ENCODE data around the gene SLC16A10. TPM values are rescaled to one million over a fixed set of nuclear protein-coding genes. Genes with fewer than 3 reads are reported as not detected.

The SLC16A10 gene
- total and polyA plus RNA-seq, 2 of the 8 experiments (the other 6 are each of a cell fraction or from before 2014, with no cell fraction given), result 18.6 to 23.2 TPM

DNA sequence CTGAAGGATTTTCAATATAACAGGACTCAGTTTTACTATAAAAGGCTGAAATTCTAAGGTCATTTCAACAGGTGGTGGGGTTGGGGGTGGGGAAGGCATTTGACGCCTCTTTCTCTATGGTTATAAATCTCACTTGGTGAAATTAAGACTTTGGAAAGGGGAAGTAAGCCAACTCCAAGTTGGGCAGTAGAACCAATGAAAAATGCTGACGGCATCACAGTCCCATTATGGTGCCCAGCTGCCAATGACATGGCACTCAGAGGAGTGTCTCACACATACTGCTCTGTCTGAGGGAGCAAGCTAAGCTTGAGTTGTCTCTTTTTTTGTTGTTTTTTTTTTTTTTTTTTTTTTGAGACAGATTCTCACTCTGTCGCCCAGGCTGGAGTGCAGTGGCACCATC, 4.7 kb downstream of the SLC16A10 start:
- Histone ChIP-seq H3K79me1 (ENCODE audit: low read depth, low read length) (no peaks in the 10 kb centered on the region), H4K20me1 (replicated peaks in 1 of 2; ENCODE audit: control insufficient read depth in 1 of 2, insufficient read depth in 2 of 2, low read length in 2 of 2) (no peaks in the 10 kb centered on the region), H2AFZ (ENCODE audit: low read length) (no peak overlapping the region), H2BK12ac (ENCODE audit: low read depth, low read length) (no peak overlapping the region), H3K23ac (ENCODE audit: insufficient read length) (no peak overlapping the region), H3K36me3 (ENCODE audit: control insufficient read depth in 2 of 4, insufficient read depth in 4 of 4, low read length in 3 of 4) (no peaks in the 10 kb centered on the region), H2BK5ac (ENCODE audit: low read depth, low read length) (no peak overlapping the region), H3K23me2 (ENCODE audit: low read depth, low read length) (peaks cover 10% of the 10 kb centered on the region; the same call in 1 of the 2 replicates), H3K56ac (replicated peaks; ENCODE audit: insufficient read length, low read depth, low read length) (no peak overlapping the region), H3K14ac (ENCODE audit: insufficient read length) (no peak overlapping the region), H3K9ac (replicated peaks in 1 of 4; ENCODE audit: extremely low read depth in 1 of 4, low read depth in 3 of 4, low read length in 3 of 4) (no peak overlapping the region), H4K91ac (replicated peaks; ENCODE audit: insufficient read length, low read length) (no peak overlapping the region), H2AK5ac (ENCODE audit: low read depth, low read length) (peak overlapping the region; percentile 33; the same call in 1 of the 2 replicates), H3K4me2 (ENCODE audit: insufficient read depth in 1 of 2, low read depth in 2 of 2, low read length in 2 of 2) (no peak overlapping the region), H2BK15ac (ENCODE audit: low read length) (no peak overlapping the region), H3K4me1 (replicated peaks in 1 of 4; ENCODE audit: control insufficient read depth in 3 of 4, insufficient read depth in 4 of 4, low read length in 3 of 4) (peaks cover 2 to 17% (median 10%) of the 10 kb centered on the region in 4 experiments; a peak in 4 of 7 replicates), H3K79me2 (ENCODE audit: control insufficient read depth in 1 of 2, insufficient read depth in 2 of 2, low read length in 2 of 2) (peaks cover 0 to 42% of the 10 kb centered on the region in 2 experiments; a peak in 2 of 4 replicates), H3K18ac (ENCODE audit: extremely low read depth, low read length) (no peak overlapping the region), H3K27ac (ENCODE audit: low read depth, low read length) (no peak overlapping the region), H3K9me3 (ENCODE audit: insufficient read depth in 2 of 2, low read depth in 1 of 2, low read length in 1 of 2) (no peaks in the 10 kb centered on the region), H4K5ac (ENCODE audit: insufficient read length, low read depth, low read length) (no peak overlapping the region), H4K8ac (ENCODE audit: extremely low read depth, insufficient read depth, low read length) (no peak overlapping the region), H3K4ac (replicated peaks; ENCODE audit: insufficient read length, low read depth, low read length) (no peak overlapping the region), H2BK120ac (replicated peaks; ENCODE audit: low read depth, low read length) (no peak overlapping the region), H3K4me3 (ENCODE audit: extremely low read depth in 1 of 4, insufficient read depth in 2 of 4, low read depth in 3 of 4, low read length in 4 of 4) (no peak overlapping the region), H3K27me3 (replicated peaks in 1 of 4; ENCODE audit: control insufficient read depth in 3 of 4, extremely low read depth in 1 of 4, insufficient read depth in 3 of 4, low read length in 3 of 4) (peaks cover 0 to 5% (median 4%) of the 10 kb centered on the region in 4 experiments; a peak in 5 of 7 replicates), H2BK20ac (ENCODE audit: low read length) (no peak overlapping the region)
- 90% methylated on average over 3 of the region's 3 CpGs; no CpG with 5 or more reads in 1 of the 2 experiments for whole genome bisulfite sequencing, 2 experiments (ENCODE audit: extremely low coverage in 1 of 2, insufficient coverage in 1 of 2, insufficient read length in 1 of 2, insufficient replicate concordance in 2 of 2, low coverage in 1 of 2, low lambda C conversion rate in 2 of 2, missing lambda C conversion rate in 1 of 2)
- ChIA-PET CTCF (ENCODE audit: partially characterized antibody) (interaction anchor here (0.6 to 1.7 kb wide), 3 partner anchors 14 to 39 kb away, joined by 3 read pairs; no protein-coding TSS in a partner anchor), POLR2A (ENCODE audit: partially characterized antibody) (no interaction called here)
- DNase-seq (ENCODE audit: low read depth in 1 of 2, low spot score in 2 of 2) (no peak), FAIRE-seq (no peak)
- TF ChIP-seq JUN (IDR thresholded peaks at IDR 0.05; ENCODE audit: low read depth, low read length) (no peak), HDAC2 (IDR thresholded peaks at IDR 0.05; ENCODE audit: borderline replicate concordance in 1 of 2, low read depth in 2 of 2, low read length in 2 of 2) (no peak), NRF1 (IDR thresholded peaks at IDR 0.05; ENCODE audit: low read depth, low read length) (no peak), SIN3A (conservative IDR thresholded peaks at IDR 0.05 in 1 of 2, IDR thresholded peaks at IDR 0.05 in 1 of 2; ENCODE audit: low read depth in 1 of 2, low read length in 2 of 2) (no peak), PHF8 (conservative IDR thresholded peaks at IDR 0.05; ENCODE audit: low read depth, low read length) (no peak), CBX8 (IDR thresholded peaks at IDR 0.05; ENCODE audit: borderline replicate concordance, low read depth, low read length) (no peak), CHD1 (IDR thresholded peaks at IDR 0.05; ENCODE audit: low read depth, low read length) (no peak), RNF2 (IDR thresholded peaks at IDR 0.05; ENCODE audit: borderline replicate concordance, low read depth, low read length, missing control alignments, poor library complexity, severe bottlenecking) (no peak), HDAC6 (IDR thresholded peaks at IDR 0.05; ENCODE audit: low read depth, low read length) (no peak), JUND (IDR thresholded peaks at IDR 0.05; ENCODE audit: low read length) (no peak)
- TF ChIP-seq, protein P1, sequence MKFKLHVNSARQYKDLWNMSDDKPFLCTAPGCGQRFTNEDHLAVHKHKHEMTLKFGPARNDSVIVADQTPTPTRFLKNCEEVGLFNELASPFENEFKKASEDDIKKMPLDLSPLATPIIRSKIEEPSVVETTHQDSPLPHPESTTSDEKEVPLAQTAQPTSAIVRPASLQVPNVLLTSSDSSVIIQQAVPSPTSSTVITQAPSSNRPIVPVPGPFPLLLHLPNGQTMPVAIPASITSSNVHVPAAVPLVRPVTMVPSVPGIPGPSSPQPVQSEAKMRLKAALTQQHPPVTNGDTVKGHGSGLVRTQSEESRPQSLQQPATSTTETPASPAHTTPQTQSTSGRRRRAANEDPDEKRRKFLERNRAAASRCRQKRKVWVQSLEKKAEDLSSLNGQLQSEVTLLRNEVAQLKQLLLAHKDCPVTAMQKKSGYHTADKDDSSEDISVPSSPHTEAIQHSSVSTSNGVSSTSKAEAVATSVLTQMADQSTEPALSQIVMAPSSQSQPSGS (IDR thresholded peaks at IDR 0.05; ENCODE audit: low read length), result no peak
